B cell (primary cell): ENCODE measurements around the gene DNTTIP2. TPM values are rescaled to one million over a fixed set of nuclear protein-coding genes. Genes with fewer than 3 reads are reported as not detected.

Experiments
- ATAC-seq: fragments of 200-7000 bp; cut with Tn5 transposase; one replicate; pipeline ENCODE4 v1.10.0; 2021; ENCODE audit warnings: low read depth, mild to moderate bottlenecking, moderate number of reproducible peaks, moderate library complexity
- CTCF ChIA-PET: fragments of 350-600 bp; sonication (Branson Sonifier 250); formaldehyde crosslinking; loops from one replicate; lab custom pipeline; 2021; ENCODE audit warnings: antibody characterized with exemption, inconsistent platforms; lab: Charles Lee
- POLR2A ChIA-PET: fragments of 350-600 bp; sonication (Branson Sonifier 250); formaldehyde crosslinking; loops from one replicate; lab custom pipeline; 2021; ENCODE audit warnings: antibody characterized with exemption; lab: Charles Lee
- DNase-seq: peaks from one replicate; pipeline ENCODE4 v3.0.0; 2013
- H2AFZ ChIP-seq: 2 replicates; pipeline ENCODE4 v1.6.1; 2012; ENCODE audit warnings: mild to moderate bottlenecking, low read depth, low read length; ENCODE audit not compliant: insufficient read depth, poor library complexity, severe bottlenecking
- H3K27ac ChIP-seq, 2 donors: 1 replicate in 1 of 2; 2 replicates in 1 of 2; pipeline ENCODE4 v1.5.1; 2012 to 2013; ENCODE audit warnings: low read length in 2 of 2, mild to moderate bottlenecking in 2 of 2, moderate library complexity in 1 of 2
- H3K27me3 ChIP-seq, 4 experiments: fragments of 200-600 bp in 1 of 4; sonication (generic) in 1 of 4; replicated peaks in 1 of 4; 1 replicate in 2 of 4; 2 replicates in 2 of 4; pipeline versions ENCODE4 v1.6.1 to v1.7.0; 2013 to 2016; ENCODE audit warnings: low read length in 3 of 4, mild to moderate bottlenecking in 2 of 4, mixed read lengths in 1 of 4, moderate library complexity in 1 of 4; ENCODE audit not compliant: insufficient read depth in 4 of 4, control insufficient read depth in 3 of 4; ENCODE audit errors: control extremely low read depth in 1 of 4
- H3K36me3 ChIP-seq, 2 experiments: replicated peaks in 1 of 2; 1 replicate in 1 of 2; 2 replicates in 1 of 2; pipeline versions ENCODE4 v1.6.1 to v1.7.1; 2013; ENCODE audit warnings: low read length in 1 of 2; ENCODE audit not compliant: insufficient read depth in 2 of 2, control insufficient read depth in 1 of 2; ENCODE audit errors: control extremely low read depth in 1 of 2, extremely low read depth in 1 of 2
- H3K4me1 ChIP-seq, 2 donors: fragments of 200-600 bp in 1 of 2; sonication (generic) in 1 of 2; 1 replicate in 1 of 2; 2 replicates in 1 of 2; pipeline versions ENCODE4 v1.5.1 to v1.6.1; 2013 to 2017; ENCODE audit warnings: low read length in 2 of 2; ENCODE audit not compliant: control insufficient read depth in 2 of 2, insufficient read depth in 2 of 2
- H3K4me2 ChIP-seq: replicated peaks from 2 replicates; pipeline ENCODE3; 2012; ENCODE audit warnings: mild to moderate bottlenecking, low read depth, low read length; ENCODE audit not compliant: poor library complexity, severe bottlenecking
- H3K4me3 ChIP-seq, 5 experiments: fragments of 200-600 bp in 1 of 5; sonication (generic) in 1 of 5; 1 replicate in 3 of 5; 2 replicates in 2 of 5; pipeline versions ENCODE4 v1.5.1 to v1.7.0; 2011 to 2016; ENCODE audit warnings: low read length in 4 of 5, mild to moderate bottlenecking in 4 of 5, low read depth in 2 of 5, control low read depth in 1 of 5, moderate library complexity in 1 of 5; ENCODE audit not compliant: insufficient read depth in 1 of 5; ENCODE audit errors: control extremely low read depth in 1 of 5, extremely low read depth in 1 of 5
- H3K79me2 ChIP-seq: fragments of 200-600 bp; sonication (generic); one replicate; pipeline ENCODE4 v1.6.0; 2016; ENCODE audit warnings: low read length; ENCODE audit not compliant: control insufficient read depth, insufficient read depth
- H3K9ac ChIP-seq: fragments of 200-600 bp; sonication (generic); 2 replicates; pipeline ENCODE4 v1.6.1; 2017; ENCODE audit warnings: mild to moderate bottlenecking, low read length, moderate library complexity
- H3K9me3 ChIP-seq, 3 donors: one replicate each; pipeline versions ENCODE4 v1.6.1 to v1.7.1; 2013; ENCODE audit warnings: low read length in 2 of 3; ENCODE audit not compliant: control insufficient read depth in 2 of 3, insufficient read depth in 1 of 3; ENCODE audit errors: control extremely low read depth in 1 of 3
- H4K20me1 ChIP-seq: 2 replicates; pipeline ENCODE4 v1.6.0; 2012; ENCODE audit warnings: mild to moderate bottlenecking, low read length; ENCODE audit not compliant: insufficient read depth, control insufficient read depth, poor library complexity, severe bottlenecking
- H3K27ac Mint-ChIP-seq: one replicate; pipeline ENCODE4 v1.8.0; 2021; ENCODE audit warnings: mixed read lengths
- H3K27me3 Mint-ChIP-seq: one replicate; pipeline ENCODE4 v1.8.0; 2021; ENCODE audit warnings: mixed read lengths
- H3K4me1 Mint-ChIP-seq: one replicate; pipeline ENCODE4 v1.8.0; 2021; ENCODE audit warnings: mixed read lengths
- H3K4me3 Mint-ChIP-seq: one replicate; pipeline ENCODE4 v1.8.0; 2021; ENCODE audit warnings: mixed read lengths
- H3K9me3 Mint-ChIP-seq: one replicate; pipeline ENCODE4 v1.8.0; 2022; ENCODE audit warnings: mixed read lengths; ENCODE audit not compliant: insufficient read depth
- EZH2 ChIP-seq: IDR thresholded peaks from 2 replicates; pipeline ENCODE4 v1.6.1; 2012; ENCODE audit warnings: borderline replicate concordance, low read depth, mild to moderate bottlenecking, moderate library complexity, low read length; ENCODE audit not compliant: insufficient read depth, poor library complexity, severe bottlenecking
- WGBS: methylation state at CpG from one replicate; pipeline ENCODE4 v1.1.5; 2013; ENCODE audit warnings: missing lambda C conversion rate; ENCODE audit not compliant: insufficient coverage; 5-methylcytosine and 5-hydroxymethylcytosine counted together
- intact Hi-C: fragments of 100-400 bp; cut with micrococcal nuclease; formaldehyde crosslinking; loops from one replicate; pipeline ENCODE4 v1.10.0; 2022
- polyA plus RNA-seq: library from polyadenylated mRNA; depleted of rRNA; stranded (reverse); fragments of >200 nt; gene quantifications from 2 replicates; pipeline ENCODE4 v1.2.3, GENCODE V29; 2012
- small RNA-seq: library from RNA; depleted of rRNA; stranded (forward); fragments of <200 nt; gene quantifications from one replicate; pipeline ENCODE3, GENCODE V24; 2012; ENCODE audit warnings: low replicate concordance, low read depth; ENCODE audit not compliant: insufficient read length
- total RNA-seq, 2 donors: library from RNA; stranded (reverse); fragments of 120-200 nt in 1 of 2; gene quantifications; 1 replicate in 1 of 2; 2 replicates in 1 of 2; pipeline versions ENCODE4 v1.2.3 to v1.2.4, GENCODE V29; 2013 to 2022
- TF ChIP-seq, protein P1 (sequence below): fragments of 200-600 bp; IDR thresholded peaks from one replicate; pipeline ENCODE4 v1.8.0; 2022; ENCODE audit warnings: antibody characterized with exemption, mild to moderate bottlenecking

The DNTTIP2 gene
- total and polyA plus RNA-seq, 2 donors (not counting 1 experiment from before 2014, with no cell fraction given) = 13.6 to 62.1 TPM

DNA sequence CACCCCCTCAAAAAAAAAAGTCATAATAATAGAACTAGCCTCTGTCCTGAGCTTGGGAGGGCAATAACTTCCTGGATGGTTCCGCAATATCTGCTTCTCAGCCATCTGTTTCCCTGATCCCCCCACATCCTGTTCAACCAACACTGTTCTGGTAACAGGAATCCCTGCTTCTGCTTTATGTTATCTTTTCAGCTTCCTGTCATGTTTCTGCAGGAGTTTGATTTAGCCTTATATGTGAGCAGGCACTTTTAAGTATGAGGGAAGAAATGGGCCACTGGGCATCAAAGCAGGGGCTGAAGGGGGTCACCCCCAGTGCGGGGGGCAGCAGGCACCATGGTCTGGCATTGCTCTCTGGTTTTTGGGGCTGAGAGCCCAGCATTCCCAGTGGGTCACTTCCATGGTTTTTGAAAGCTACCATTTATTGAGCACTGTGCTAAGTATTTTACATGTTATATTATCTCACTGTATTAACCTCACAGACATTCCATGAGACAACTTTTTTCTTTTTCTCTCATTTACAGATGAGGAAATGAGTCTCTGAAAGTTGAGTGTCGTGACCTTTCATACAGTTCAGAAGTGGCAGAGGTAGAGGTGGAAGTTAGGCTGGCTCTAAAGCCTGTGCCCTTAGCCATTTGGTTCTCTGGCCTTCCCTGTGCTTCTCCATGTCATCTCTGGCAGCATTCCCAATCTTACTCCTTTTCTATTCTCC, 61.9 kb downstream of the DNTTIP2 start:
- ChIA-PET CTCF (interaction anchor here (0.8 to 17.3 kb wide), 8 partner anchors 10 to 188 kb away, joined by 3 to 858 read pairs (median 5); partner anchors contain the start of gene BCAR3), POLR2A (interaction anchor here (0.5 to 0.8 kb wide), 2 partner anchors 29 to 165 kb away, joined by 4 read pairs; no protein-coding TSS in a partner anchor)
- no peaks in the 10 kb centered on the region for H3K9me3 Mint-ChIP-seq
- no peak overlapping the region for H3K9ac ChIP-seq
- no peaks in the 10 kb centered on the region for H4K20me1 ChIP-seq
- H3K4me3 ChIP-seq = no peak overlapping the region
- H3K27me3 ChIP-seq = no peaks in the 10 kb centered on the region
- H3K27me3 Mint-ChIP-seq = no peaks in the 10 kb centered on the region
- H2AFZ ChIP-seq = no peak overlapping the region
- TF ChIP-seq, protein P1, sequence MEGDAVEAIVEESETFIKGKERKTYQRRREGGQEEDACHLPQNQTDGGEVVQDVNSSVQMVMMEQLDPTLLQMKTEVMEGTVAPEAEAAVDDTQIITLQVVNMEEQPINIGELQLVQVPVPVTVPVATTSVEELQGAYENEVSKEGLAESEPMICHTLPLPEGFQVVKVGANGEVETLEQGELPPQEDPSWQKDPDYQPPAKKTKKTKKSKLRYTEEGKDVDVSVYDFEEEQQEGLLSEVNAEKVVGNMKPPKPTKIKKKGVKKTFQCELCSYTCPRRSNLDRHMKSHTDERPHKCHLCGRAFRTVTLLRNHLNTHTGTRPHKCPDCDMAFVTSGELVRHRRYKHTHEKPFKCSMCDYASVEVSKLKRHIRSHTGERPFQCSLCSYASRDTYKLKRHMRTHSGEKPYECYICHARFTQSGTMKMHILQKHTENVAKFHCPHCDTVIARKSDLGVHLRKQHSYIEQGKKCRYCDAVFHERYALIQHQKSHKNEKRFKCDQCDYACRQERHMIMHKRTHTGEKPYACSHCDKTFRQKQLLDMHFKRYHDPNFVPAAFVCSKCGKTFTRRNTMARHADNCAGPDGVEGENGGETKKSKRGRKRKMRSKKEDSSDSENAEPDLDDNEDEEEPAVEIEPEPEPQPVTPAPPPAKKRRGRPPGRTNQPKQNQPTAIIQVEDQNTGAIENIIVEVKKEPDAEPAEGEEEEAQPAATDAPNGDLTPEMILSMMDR = no peak
- no peak for TF ChIP-seq EZH2
- H3K4me1 Mint-ChIP-seq = peaks cover 17% of the 10 kb centered on the region
- H3K4me2 ChIP-seq = peak overlapping the region; percentile 40
- H3K4me1 ChIP-seq = peaks cover 14 to 22% of the 10 kb centered on the region in 2 donors
- H3K27ac ChIP-seq = no peak overlapping the region
- 7% methylated on average over 2 of the region's 3 CpGs for WGBS
- no peak overlapping the region for H3K27ac Mint-ChIP-seq
- intact Hi-C loops = loop anchor here (10.0 kb wide), 1 partner anchor 512 kb away; no protein-coding TSS in a partner anchor
- no peaks in the 10 kb centered on the region for H3K36me3 ChIP-seq
- no peak overlapping the region for H3K4me3 Mint-ChIP-seq
- DNase-seq = peak; percentile 36
- no peak for ATAC-seq
- no peaks in the 10 kb centered on the region for H3K79me2 ChIP-seq
- H3K9me3 ChIP-seq = no peaks in the 10 kb centered on the region

Small RNAs within 50 kb of the gene (small RNA-seq; reads per million reads assigned to genes)
- not detected for gene AL117351.2
- not detected for gene MIR760

Other genes starting within 250 kb of the DNTTIP2 start
- 10.6 and 13.0 TPM in 2 replicates for gene BCAR3, start 197.4 kb downstream of the DNTTIP2 start, total RNA-seq
- 3.0 and 6.7 TPM in 2 replicates for gene BCAR3, start 197.4 kb downstream of the DNTTIP2 start, polyA plus RNA-seq
- gene GCLM, start 30.2 kb upstream of the DNTTIP2 start, total RNA-seq = 10.7 and 12.4 TPM in 2 replicates
- gene GCLM, start 30.2 kb upstream of the DNTTIP2 start, polyA plus RNA-seq = 1.3 and 1.7 TPM in 2 replicates
- gene ABCA4, start 241.9 kb upstream of the DNTTIP2 start, total RNA-seq = not detected in 2 replicates
- not detected in 2 replicates for gene ABCA4, start 241.9 kb upstream of the DNTTIP2 start, polyA plus RNA-seq